ENCODE measurements around the gene KCNIP4. TPM values are rescaled to one million over a fixed set of nuclear protein-coding genes. Genes with fewer than 3 reads are reported as not detected.

The KCNIP4 gene
- total and polyA plus RNA-seq, 9 of the 15 experiments (the other 6 are each of a cell fraction or from before 2014, with no cell fraction given): 0.25 to 0.41 TPM; not detected in 7

GRCh38 chr4:20813700-20814099 lies 1134.9 kb downstream of the KCNIP4 start:
- no peaks in the 10 kb centered on the region for H3K79me2 ChIP-seq (ENCODE audit: control insufficient read depth, insufficient read depth, low read length)
- H3K4me2 ChIP-seq (ENCODE audit: insufficient read depth, low read length): no peak overlapping the region
- no peaks in the 10 kb centered on the region for H3K9me1 ChIP-seq (ENCODE audit: control insufficient read depth, insufficient read depth, low read length)
- H3K4me1 ChIP-seq (replicated peaks in 1 of 2; ENCODE audit: control insufficient read depth in 2 of 2, insufficient read depth in 2 of 2, low read length in 2 of 2): no peaks in the 10 kb centered on the region
- no peaks in the 10 kb centered on the region for H3K9me3 ChIP-seq (replicated peaks; ENCODE audit: control insufficient read depth, insufficient read depth, low read depth, low read length)
- WGBS (ENCODE audit: insufficient coverage, low coverage, missing lambda C conversion rate): 0% methylated on average over 1 of the region's 1 CpG
- H2AFZ ChIP-seq (ENCODE audit: low read depth, low read length): no peak overlapping the region
- POLR2A ChIA-PET: interaction anchor here (0.7 to 1.0 kb wide), 2 partner anchors 14 to 83 kb away, joined by 3 read pairs; no protein-coding TSS in a partner anchor
- DNase-seq (ENCODE audit: extremely low read depth in 1 of 4, low spot score in 3 of 4): no peak
- H4K20me1 ChIP-seq (replicated peaks; ENCODE audit: control insufficient read depth, insufficient read depth, low read length): no peaks in the 10 kb centered on the region
- no peak for TF ChIP-seq ZNF764 (CRISPR knock-in tag; IDR thresholded peaks at IDR 0.05; ENCODE audit: low read depth)
- TF ChIP-seq TSHZ1 (CRISPR knock-in tag; IDR thresholded peaks at IDR 0.05): no peak
- no peak for TF ChIP-seq NCOA2 (IDR thresholded peaks at IDR 0.05; ENCODE audit: partially characterized antibody in 2 of 2)
- no peak for TF ChIP-seq IRF1 (CRISPR knock-in tag; IDR thresholded peaks at IDR 0.05; ENCODE audit: borderline replicate concordance)
- no peak for TF ChIP-seq FIP1L1 (IDR thresholded peaks at IDR 0.05; ENCODE audit: low read depth, low read length, poor library complexity, severe bottlenecking)
- no peak for TF ChIP-seq ZNF277 (CRISPR knock-in tag; IDR thresholded peaks at IDR 0.05; ENCODE audit: borderline replicate concordance)
- no peak for TF ChIP-seq ARNT (IDR thresholded peaks at IDR 0.05)
- TF ChIP-seq ID3 (CRISPR knock-in tag; IDR thresholded peaks at IDR 0.05): no peak
- no peak for TF ChIP-seq ID3 (tag; IDR thresholded peaks at IDR 0.05)
- no peak for TF ChIP-seq BHLHE40 (IDR thresholded peaks at IDR 0.05; ENCODE audit: low read length)
- TF ChIP-seq RNF2 (IDR thresholded peaks at IDR 0.05): no peak
- no peak for TF ChIP-seq FOXP1 (CRISPR knock-in tag; IDR thresholded peaks at IDR 0.05)
- TF ChIP-seq THAP7 (CRISPR knock-in tag; IDR thresholded peaks at IDR 0.05): no peak
- TF ChIP-seq MEIS2 (IDR thresholded peaks at IDR 0.05; ENCODE audit: partially characterized antibody): no peak
- FAIRE-seq: no peak
- H3K27me3 ChIP-seq (ENCODE audit: control insufficient read depth in 2 of 2, insufficient read depth in 2 of 2, low read length in 2 of 2): no peaks in the 10 kb centered on the region
- no TSS peak for BruUV-seq (replicated peaks)
- no peaks in the 10 kb centered on the region for H3K36me3 ChIP-seq (ENCODE audit: control insufficient read depth, insufficient read depth, low read length)
- no peak for ATAC-seq
- intact Hi-C loops (cut with micrococcal nuclease) (no loop called here), in situ Hi-C loops (cut with MboI) (no loop called here)
- H3K27ac ChIP-seq (ENCODE audit: extremely low read depth, low read depth, low read length): no peak overlapping the region
- CTCF ChIA-PET (ENCODE audit: low intra/inter-chr PET ratio): no interaction called here
- H3K4me3 ChIP-seq: no peak overlapping the region
- no peak overlapping the region for H3K9ac ChIP-seq (ENCODE audit: insufficient read depth in 1 of 2, low read depth in 2 of 2, low read length in 2 of 2)
